Upper lobe of right lung (tissue), 1 donor: ENCODE data around the gene CLCA2. TPM values are rescaled to one million over a fixed set of nuclear protein-coding genes. Genes with fewer than 3 reads are reported as not detected.

ENCODE experiments used
- ATAC-seq: fragments of 200-7000 bp; cut with Tn5 transposase; one replicate; pipeline ENCODE4 v1.9.1; 2020; ENCODE audit warnings: mild to moderate bottlenecking, moderate library complexity
- DNase-seq: peaks from one replicate; pipeline ENCODE4 v3.0.0-alpha.2; 2020
- H3K27ac ChIP-seq: fragments of 200-600 bp; one replicate; pipeline ENCODE4 v1.8.0; 2022
- H3K27me3 ChIP-seq: fragments of 200-600 bp; one replicate; pipeline ENCODE4 v1.8.0; 2022; ENCODE audit warnings: mild to moderate bottlenecking
- H3K36me3 ChIP-seq: fragments of 200-600 bp; one replicate; pipeline ENCODE4 v1.8.0; 2022
- H3K4me1 ChIP-seq: fragments of 200-600 bp; one replicate; pipeline ENCODE4 v1.8.0; 2022
- H3K4me3 ChIP-seq: fragments of 200-600 bp; one replicate; pipeline ENCODE4 v1.8.0; 2022; ENCODE audit warnings: mild to moderate bottlenecking
- H3K9me3 ChIP-seq: fragments of 200-600 bp; one replicate; pipeline ENCODE4 v1.8.0; 2022
- CTCF ChIP-seq: fragments of 200-600 bp; IDR thresholded peaks from one replicate; pipeline ENCODE4 v1.8.0; 2022; ENCODE audit warnings: antibody characterized with exemption
- intact Hi-C: fragments of 100-400 bp; cut with DNase I; formaldehyde crosslinking; loops from one replicate; pipeline ENCODE4 v1.11.0; 2022
- long read RNA-seq: library from polyadenylated mRNA; unstranded; transcript quantifications from one replicate; pipeline ENCODE4 v2.0.0, GENCODE V29; 2021
- total RNA-seq: library from RNA; stranded (reverse); fragmentation: NEBNext Ultra II Directional; extraction: Animal tissue kit (Norgen Biotek cat#: 25700); gene quantifications from one replicate; pipeline ENCODE4 v1.2.1, GENCODE V29; 2021
- donor health status: DM: no; HTN: yes; CAD: no; lungs with severe emphysema.

The CLCA2 gene, protein sequence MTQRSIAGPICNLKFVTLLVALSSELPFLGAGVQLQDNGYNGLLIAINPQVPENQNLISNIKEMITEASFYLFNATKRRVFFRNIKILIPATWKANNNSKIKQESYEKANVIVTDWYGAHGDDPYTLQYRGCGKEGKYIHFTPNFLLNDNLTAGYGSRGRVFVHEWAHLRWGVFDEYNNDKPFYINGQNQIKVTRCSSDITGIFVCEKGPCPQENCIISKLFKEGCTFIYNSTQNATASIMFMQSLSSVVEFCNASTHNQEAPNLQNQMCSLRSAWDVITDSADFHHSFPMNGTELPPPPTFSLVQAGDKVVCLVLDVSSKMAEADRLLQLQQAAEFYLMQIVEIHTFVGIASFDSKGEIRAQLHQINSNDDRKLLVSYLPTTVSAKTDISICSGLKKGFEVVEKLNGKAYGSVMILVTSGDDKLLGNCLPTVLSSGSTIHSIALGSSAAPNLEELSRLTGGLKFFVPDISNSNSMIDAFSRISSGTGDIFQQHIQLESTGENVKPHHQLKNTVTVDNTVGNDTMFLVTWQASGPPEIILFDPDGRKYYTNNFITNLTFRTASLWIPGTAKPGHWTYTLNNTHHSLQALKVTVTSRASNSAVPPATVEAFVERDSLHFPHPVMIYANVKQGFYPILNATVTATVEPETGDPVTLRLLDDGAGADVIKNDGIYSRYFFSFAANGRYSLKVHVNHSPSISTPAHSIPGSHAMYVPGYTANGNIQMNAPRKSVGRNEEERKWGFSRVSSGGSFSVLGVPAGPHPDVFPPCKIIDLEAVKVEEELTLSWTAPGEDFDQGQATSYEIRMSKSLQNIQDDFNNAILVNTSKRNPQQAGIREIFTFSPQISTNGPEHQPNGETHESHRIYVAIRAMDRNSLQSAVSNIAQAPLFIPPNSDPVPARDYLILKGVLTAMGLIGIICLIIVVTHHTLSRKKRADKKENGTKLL
- total RNA-seq, result not detected
- long read RNA-seq, result 0 reads

DNA sequence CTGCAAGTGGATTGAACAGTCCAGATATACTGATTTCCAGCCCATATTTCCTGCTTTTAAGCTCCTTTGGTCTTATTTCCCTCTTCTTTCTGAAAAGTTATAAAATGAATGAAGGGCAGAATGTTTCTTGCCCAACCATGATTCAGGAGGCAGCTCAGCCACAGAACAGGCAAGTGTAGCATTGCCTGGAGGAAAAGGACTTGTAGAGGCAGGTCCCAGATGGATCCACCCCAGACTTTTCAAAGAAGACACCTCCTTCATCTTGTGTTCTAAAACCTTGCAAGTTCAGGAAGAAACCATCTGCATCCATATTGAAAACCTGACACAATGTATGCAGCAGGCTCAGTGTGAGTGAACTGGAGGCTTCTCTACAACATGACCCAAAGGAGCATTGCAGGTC lies at the start of gene CLCA2:
TSS of gene CLCA2 (plus strand) at position 299 of the 400 bp plus-strand sequence. CDS start at position 376, 77 bp downstream.
- ATAC-seq, result no peak
- Histone ChIP-seq H3K4me3 (no peak within 1 kb of the TSS), H3K36me3 (no peaks in the 10 kb centered on the region), H3K27me3 (no peaks in the 10 kb centered on the region), H3K9me3 (no peaks in the 10 kb centered on the region), H3K4me1 (peaks cover 3% of the 10 kb centered on the region), H3K27ac (no peak within 1 kb of the TSS)
- TF ChIP-seq CTCF, result no peak
- intact Hi-C loops, result no loop called here
- DNase-seq, result no peak

DNA sequence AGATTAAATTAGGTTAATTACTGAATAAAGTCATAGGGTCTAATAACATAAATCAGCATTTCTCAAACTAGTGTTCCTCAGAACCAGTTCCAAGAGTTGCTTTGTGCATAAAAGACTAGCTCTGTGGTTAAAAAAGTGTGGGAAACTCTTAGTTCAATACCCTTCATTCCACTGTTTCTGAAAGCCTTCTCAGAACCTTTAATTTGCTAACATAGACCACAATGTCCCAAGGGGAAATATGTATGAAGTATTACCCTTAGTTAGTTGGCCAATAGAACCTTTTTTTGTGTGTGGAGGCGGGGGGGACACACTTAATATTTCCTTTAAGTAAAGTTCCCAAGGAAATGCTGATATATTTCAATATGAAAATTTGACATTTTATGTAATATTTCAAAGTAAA lies 48.3 kb upstream of the CLCA2 start:
- Histone ChIP-seq H3K9me3 (no peaks in the 10 kb centered on the region), H3K27ac (no peak overlapping the region), H3K36me3 (no peaks in the 10 kb centered on the region), H3K27me3 (no peaks in the 10 kb centered on the region), H3K4me3 (no peak overlapping the region), H3K4me1 (no peaks in the 10 kb centered on the region)
- intact Hi-C loops, result no loop called here
- ATAC-seq (no peak), DNase-seq (no peak)
- TF ChIP-seq CTCF, result no peak

- ATAC-seq, result no peak
- intact Hi-C loops, result no loop called here
- DNase-seq, result no peak
- Histone ChIP-seq H3K27me3 (no peaks in the 10 kb centered on the region), H3K9me3 (no peaks in the 10 kb centered on the region), H3K4me1 (no peaks in the 10 kb centered on the region), H3K27ac (no peak overlapping the region), H3K4me3 (no peak overlapping the region), H3K36me3 (no peaks in the 10 kb centered on the region)
- TF ChIP-seq CTCF, result no peak
Observed at GRCh38 chr1:86377341-86377740, 46.6 kb upstream of the CLCA2 start.

DNA sequence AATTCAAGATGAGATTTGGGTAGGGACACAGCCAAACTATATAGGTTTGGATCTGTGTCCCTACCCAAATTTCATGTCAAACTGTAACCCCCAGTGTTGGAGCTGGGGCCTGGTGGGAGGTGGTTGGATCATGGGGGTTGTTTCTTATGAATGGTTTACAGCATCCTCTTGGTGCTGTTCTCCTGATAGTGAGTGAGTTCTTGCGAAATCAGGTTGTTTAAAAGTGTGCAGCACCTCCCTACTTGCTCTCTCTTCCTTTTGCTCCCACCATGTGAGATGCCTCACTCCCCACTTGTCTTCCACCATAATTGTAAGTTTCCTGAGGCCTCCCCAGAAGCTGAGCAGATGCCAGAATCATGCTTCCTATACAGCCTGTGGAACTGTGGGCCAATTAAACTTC lies 45.2 kb upstream of the CLCA2 start:
- intact Hi-C loops, result no loop called here
- no peak for DNase-seq
- no peak for ATAC-seq

More for the DNA sequence above, 45.2 kb upstream of the CLCA2 start:
- Histone ChIP-seq H3K4me3 (no peak overlapping the region), H3K36me3 (no peaks in the 10 kb centered on the region), H3K9me3 (no peaks in the 10 kb centered on the region), H3K27ac (no peak overlapping the region), H3K27me3 (no peaks in the 10 kb centered on the region), H3K4me1 (no peaks in the 10 kb centered on the region)
- TF ChIP-seq CTCF, result no peak
